Measurements from ENCODE around the gene EARS2. TPM values are rescaled to one million over a fixed set of nuclear protein-coding genes. Genes with fewer than 3 reads are reported as not detected.
A peak's percentile ranks its signal among the peaks of the same experiment; 100 is the strongest.

The EARS2 gene
- total and polyA plus RNA-seq, 10 donors = 9.8 to 21.8 (median 17.2) TPM

DNA sequence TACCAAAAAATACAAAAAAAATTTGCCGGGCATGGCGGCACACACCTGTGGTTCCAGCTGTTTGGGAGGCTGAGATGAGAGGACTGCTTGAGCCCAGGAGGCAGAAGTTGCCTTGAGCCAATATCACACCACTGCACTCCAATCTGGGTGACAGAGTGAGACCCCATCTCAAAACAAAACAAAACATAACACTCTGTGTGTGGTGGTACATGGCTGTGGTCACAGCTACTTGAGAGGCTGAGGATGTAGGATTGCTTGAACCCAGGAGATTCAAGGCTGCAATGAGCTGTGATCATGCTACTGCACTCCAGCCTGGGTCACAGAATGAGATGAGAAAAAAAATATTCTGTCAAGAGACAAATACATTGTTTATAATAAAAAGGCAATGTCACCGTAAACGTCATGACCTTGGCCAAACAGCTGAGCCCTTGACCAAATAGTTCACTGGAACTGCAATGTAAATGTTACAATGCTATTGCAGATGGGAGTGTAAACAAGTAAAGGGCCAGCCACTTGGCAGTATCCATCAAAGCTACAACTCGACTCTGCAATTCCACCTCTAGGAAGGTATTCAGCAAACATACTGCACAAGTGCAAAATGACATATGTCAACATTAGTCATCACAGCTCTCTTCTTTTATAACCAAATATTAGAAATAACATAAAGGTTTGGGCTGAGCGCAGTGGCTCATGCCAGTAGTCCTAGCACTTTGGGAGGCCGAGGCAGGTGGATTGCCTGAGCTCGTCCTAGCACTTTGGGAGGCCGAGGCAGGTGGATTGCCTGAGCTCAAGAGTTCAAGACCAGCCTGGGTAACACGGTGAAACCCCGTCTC is 16.9 kb downstream of the EARS2 start:
- TF ChIP-seq, protein P1, sequence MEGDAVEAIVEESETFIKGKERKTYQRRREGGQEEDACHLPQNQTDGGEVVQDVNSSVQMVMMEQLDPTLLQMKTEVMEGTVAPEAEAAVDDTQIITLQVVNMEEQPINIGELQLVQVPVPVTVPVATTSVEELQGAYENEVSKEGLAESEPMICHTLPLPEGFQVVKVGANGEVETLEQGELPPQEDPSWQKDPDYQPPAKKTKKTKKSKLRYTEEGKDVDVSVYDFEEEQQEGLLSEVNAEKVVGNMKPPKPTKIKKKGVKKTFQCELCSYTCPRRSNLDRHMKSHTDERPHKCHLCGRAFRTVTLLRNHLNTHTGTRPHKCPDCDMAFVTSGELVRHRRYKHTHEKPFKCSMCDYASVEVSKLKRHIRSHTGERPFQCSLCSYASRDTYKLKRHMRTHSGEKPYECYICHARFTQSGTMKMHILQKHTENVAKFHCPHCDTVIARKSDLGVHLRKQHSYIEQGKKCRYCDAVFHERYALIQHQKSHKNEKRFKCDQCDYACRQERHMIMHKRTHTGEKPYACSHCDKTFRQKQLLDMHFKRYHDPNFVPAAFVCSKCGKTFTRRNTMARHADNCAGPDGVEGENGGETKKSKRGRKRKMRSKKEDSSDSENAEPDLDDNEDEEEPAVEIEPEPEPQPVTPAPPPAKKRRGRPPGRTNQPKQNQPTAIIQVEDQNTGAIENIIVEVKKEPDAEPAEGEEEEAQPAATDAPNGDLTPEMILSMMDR (IDR thresholded peaks at IDR 0.05 in 8 of 11, conservative IDR thresholded peaks at IDR 0.05 in 3 of 11) = no peak
- no peak for TF ChIP-seq POLR2A (IDR thresholded peaks at IDR 0.05)
- no peak for TF ChIP-seq POLR2AphosphoS5 (IDR thresholded peaks at IDR 0.05)
- intact Hi-C loops (cut with DNase I; ENCODE audit: low total_unique reads) = no loop called here
- Histone ChIP-seq H3K36me3 (peaks cover 0 to 99% (median 58%) of the 10 kb centered on the region in 6 donors), H3K27me3 (replicated peaks in 1 of 7) (no peaks in the 10 kb centered on the region), H3K9me3 (no peaks in the 10 kb centered on the region), H3K4me3 (no peak overlapping the region), H3K27ac (no peak overlapping the region), H3K4me1 (no peaks in the 10 kb centered on the region)
- DNase-seq = peak; percentile 12
- WGBS, 5 donors = 92 to 95% (median 93%) methylated on average over 11 of the region's 11 CpGs

DNA sequence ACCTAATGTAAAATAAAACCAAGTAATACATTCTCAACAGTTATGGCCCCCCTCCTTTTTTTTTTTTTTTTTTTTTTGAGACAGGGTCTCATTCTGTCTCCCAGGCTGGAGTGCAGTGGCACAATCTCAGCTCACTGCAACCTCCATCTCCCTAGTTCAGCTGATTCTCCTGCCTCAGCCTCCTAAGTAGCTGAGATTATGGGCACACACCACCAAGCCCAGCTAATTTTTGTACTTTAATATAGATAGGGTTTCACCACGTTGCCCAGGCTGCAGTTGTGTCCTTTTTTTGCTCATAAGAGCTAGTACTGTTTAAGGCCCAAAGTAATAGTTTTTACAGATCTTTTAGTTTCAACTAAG is 18.3 kb downstream of the EARS2 start:
- intact Hi-C loops (cut with DNase I; ENCODE audit: low total_unique reads) = no loop called here
- Histone ChIP-seq H3K36me3 (peaks cover 0 to 99% (median 59%) of the 10 kb centered on the region in 6 donors), H3K4me3 (no peak overlapping the region), H3K27me3 (replicated peaks in 1 of 7) (no peaks in the 10 kb centered on the region), H3K27ac (no peak overlapping the region), H3K9me3 (no peaks in the 10 kb centered on the region), H3K4me1 (no peaks in the 10 kb centered on the region)
- peak; percentile 2 for DNase-seq
- TF ChIP-seq, protein P1 (IDR thresholded peaks at IDR 0.05 in 8 of 11, conservative IDR thresholded peaks at IDR 0.05 in 3 of 11) = no peak
- TF ChIP-seq POLR2AphosphoS5 (IDR thresholded peaks at IDR 0.05) = no peak
- no peak for TF ChIP-seq POLR2A (IDR thresholded peaks at IDR 0.05)
- WGBS, 5 donors = 87 to 97% (median 95%) methylated on average over 1 of the region's 1 CpG

DNA sequence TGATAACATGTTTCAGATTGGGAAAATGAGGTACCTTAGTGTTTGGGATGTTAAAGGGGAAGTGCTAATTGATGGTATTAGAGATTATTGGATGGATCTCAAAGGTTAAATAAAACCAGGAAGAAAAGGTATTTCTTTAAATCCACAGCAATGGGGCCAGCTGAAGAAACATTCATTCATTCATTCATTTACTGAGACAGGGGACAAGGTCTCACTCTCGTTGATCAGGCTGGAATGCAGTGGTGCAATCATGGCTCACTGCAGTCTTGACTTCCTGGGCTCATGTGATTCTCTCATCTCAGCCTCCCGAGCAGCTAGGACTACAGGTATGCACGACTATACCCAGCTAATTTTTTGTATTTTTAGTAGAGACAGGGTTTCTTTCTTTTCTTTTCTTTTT is 19.8 kb downstream of the EARS2 start:
- no peak for TF ChIP-seq POLR2AphosphoS5 (IDR thresholded peaks at IDR 0.05)
- TF ChIP-seq, protein P1 (IDR thresholded peaks at IDR 0.05 in 8 of 11, conservative IDR thresholded peaks at IDR 0.05 in 3 of 11) = no peak
- no peak for TF ChIP-seq POLR2A (IDR thresholded peaks at IDR 0.05)
- Histone ChIP-seq H3K27me3 (replicated peaks in 1 of 7) (no peaks in the 10 kb centered on the region), H3K4me3 (no peak overlapping the region), H3K4me1 (no peaks in the 10 kb centered on the region), H3K27ac (no peak overlapping the region), H3K9me3 (no peaks in the 10 kb centered on the region), H3K36me3 (peaks cover 0 to 99% (median 57%) of the 10 kb centered on the region in 6 donors)
- peak; percentile 1 for DNase-seq
- 72 to 91% (median 80%) methylated on average over 3 of the region's 3 CpGs for WGBS, 5 donors
- intact Hi-C loops (cut with DNase I; ENCODE audit: low total_unique reads) = no loop called here

DNA sequence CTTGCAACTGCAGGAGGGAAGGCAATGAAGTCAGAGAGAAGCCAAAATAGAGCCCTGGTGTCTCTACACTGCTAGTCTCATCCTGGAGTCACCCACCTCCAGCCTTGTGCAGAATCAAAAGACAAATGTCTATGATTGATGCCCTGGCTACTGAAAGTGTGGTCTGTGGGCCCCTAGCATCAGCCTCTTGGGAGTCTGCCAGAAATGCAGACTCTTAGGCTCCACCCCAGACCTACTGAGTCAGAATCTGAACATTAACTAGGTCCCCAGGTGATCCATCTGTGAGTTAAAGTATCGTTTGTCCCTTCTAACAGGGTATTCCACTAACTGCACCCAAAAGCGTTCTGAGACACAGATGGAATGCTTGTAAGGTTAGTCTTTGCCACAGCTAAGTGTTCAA is 21.2 kb downstream of the EARS2 start:
- peaks cover 0 to 98% (median 59%) of the 10 kb centered on the region in 6 donors for H3K36me3 ChIP-seq
- no peak overlapping the region for H3K27ac ChIP-seq
- no peak overlapping the region for H3K4me3 ChIP-seq
- H3K27me3 ChIP-seq (replicated peaks in 1 of 7) = no peaks in the 10 kb centered on the region
- no peaks in the 10 kb centered on the region for H3K9me3 ChIP-seq
- WGBS, 5 donors = 86 to 94% (median 89%) methylated on average over 2 of the region's 2 CpGs
- TF ChIP-seq, protein P1 (IDR thresholded peaks at IDR 0.05 in 8 of 11, conservative IDR thresholded peaks at IDR 0.05 in 3 of 11) = no peak
- intact Hi-C loops (cut with DNase I; ENCODE audit: low total_unique reads) = no loop called here
- peak; percentile 8 for DNase-seq
- no peaks in the 10 kb centered on the region for H3K4me1 ChIP-seq
